HG02852 (cell line): ENCODE results near the gene EFNA1.
"Not testable (repeated sequence)": the region's sequence is repeated elsewhere in the genome, so short reads cannot be mapped to it uniquely, and the experiment has no call there.

Source experiments
- ATAC-seq: cut with Tn5 transposase; IDR thresholded peaks from one replicate; pipeline ENCODE4 v1.9.1; 2021; ENCODE audit warnings: mild to moderate bottlenecking, moderate library complexity; ENCODE audit not compliant: unreplicated experiment

Gene EFNA1

DNA sequence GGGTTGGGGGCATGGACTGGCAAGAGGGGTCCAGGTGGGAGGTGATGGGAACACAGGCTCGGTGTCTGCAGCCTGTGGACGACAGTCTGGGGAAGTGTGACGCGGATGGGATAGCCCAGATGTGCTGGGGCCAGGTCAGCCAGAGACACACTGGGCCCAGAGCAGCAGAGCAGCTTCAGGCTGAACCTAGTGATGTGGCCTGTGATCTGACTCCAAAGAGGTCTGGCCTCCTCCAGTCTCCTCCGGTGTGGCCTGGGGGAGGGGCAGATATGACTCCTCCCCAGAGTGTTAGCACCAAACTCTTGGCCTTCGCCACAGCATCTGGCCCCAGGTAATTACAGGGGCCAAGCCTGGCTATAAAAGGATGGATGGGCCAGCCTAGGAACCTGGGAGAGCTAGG is 35.5 kb upstream of the EFNA1 start:
- ATAC-seq = no peak

DNA sequence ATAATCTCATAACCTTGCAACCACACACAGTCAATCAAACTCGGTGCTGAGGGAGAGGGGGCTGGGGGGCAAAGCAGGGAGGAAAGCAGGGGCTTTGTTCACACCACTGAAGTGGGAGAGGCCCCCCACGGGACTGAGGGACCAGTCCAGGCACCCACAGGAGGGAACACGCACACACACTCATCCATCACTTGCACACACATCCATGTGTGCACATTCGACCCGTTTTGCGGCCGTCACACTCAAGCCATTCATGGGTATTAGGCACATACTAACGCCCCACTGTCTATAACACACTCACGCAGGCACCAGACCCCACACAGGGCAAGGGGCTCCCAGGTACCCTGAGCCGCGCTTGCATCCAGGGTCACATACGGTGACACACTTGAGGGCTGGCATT is 35.0 kb upstream of the EFNA1 start:
- ATAC-seq = no peak

DNA sequence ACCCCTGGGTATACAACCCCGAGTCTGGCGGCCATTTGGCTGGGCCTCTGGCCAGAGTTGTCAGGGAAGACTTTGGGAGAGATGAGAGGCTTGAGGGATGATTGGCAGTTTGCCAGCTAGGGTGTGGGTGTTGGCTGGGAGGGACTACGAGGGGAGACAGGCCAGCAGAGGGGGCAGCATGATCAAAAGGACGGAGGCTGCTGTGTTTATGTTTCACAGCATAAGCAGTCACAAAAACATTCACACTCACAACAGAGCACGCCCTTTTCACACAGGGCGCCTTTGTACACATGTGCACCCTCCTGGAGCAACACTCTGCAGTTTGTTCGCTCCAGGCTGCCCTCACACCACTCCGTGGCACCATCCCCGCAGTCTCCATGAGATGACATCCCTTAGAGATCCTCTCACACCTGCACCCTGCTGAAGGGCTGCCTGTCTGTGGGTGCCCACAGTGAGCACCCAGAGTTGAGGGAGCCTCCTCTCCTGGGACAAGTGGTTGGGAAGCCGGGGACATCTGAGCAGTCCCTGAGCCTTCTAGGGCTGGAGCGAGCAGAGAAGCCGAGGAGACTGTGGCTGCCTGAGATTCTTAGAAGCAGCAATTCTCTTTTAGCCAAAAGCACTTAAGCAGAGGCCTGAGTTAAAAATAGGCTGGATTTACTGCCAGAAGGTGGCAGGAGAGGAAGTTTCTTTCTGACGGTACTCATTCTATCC is 33.6 kb upstream of the EFNA1 start:
- no peak for ATAC-seq

DNA sequence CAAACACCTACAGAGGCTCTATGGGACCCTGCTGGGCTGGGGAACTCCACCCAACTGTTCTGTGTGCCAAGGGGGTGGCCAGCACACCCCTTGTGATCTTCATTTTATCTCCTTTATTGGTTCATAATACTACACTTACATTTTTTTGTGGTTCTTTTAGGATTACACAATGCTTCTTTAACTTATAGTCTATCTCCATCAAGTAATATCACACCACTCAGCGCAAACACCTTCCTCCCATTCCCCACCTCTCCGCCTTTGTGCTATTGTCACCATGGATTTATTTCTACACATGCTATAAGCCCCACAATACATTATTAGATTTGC is 33.1 kb upstream of the EFNA1 start:
- no peak for ATAC-seq

DNA sequence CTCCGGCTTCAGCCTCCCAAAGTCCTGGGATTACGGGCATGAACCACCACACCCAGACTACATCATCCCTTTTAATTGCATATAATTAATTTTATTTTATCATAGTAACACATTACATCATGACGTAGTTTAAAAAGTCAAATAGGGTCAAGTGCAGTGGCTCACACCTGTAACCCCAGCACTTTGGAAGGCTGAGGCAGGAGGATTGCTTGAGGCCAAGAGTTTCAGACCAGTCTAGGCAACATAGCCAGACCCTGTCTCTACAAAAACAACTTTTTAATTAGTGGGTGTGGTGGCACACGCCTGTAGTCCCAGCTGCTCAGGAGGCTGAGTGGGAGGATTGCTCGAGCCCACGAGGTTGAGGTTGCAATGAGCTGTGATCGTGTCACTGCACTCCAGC is 28.3 kb upstream of the EFNA1 start:
- ATAC-seq = no peak

DNA sequence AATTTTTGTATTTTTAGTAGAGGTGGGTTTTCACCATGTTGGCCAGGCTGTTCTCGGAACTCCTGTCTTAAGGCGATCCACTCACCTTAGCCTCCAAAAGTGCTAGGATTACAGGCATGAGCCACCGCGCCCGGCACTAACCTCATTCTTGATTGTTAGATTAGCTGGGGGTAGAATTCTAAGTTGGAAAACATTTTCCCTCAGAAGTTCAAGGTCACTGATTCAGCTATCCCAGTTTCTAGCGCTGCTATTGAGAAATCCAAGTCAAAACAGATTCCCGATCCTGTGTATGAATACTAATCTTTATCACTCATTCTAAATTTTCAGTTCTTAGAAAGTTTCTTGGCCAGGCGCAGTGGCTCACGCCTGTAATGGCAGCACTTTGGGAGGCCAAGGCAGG is 24.4 kb upstream of the EFNA1 start:
- no peak for ATAC-seq

DNA sequence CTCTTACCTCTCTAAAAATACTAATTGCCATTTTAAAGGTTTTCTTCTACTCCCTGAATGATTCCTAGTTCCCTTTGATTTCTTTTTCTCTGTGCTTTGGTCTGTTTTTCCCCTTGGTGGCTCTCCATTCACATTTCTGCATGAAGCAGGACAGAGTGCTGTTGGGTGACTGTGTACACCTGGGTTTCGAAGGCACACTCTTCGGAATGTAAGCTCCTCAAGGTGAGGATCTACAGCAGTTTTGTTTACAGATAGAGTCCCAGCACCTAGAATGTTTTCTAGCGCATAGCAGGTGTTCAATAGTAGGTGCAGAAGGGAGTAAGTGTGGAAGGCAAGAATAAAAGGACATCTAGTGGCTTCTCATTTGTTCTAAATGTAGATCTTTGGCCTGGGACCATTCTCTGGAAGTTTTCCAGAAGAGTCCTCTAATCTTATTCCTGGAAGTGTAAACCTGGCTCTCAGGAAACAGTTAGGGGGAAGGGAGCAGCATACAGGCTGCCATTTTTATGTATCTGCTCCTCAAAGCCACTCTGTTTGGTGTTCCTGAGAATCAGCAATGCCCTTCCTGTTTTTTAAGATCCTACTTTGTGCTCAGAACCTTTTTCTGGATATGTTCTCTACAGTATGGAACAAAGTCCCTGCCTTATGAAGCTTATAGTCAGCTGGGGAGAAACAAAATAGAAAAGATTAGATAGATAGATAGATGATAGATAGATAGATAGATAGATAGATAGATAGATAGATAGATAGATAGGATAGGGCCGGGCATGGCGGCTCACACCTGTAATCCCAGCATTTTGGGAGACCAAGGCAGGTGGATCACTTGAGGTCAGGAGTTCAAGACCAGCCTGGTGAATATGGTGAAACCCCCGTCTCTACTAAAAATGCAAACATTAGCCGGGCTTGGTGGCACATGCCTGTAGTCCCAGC is 22.8 kb upstream of the EFNA1 start:
- no peak for ATAC-seq

DNA sequence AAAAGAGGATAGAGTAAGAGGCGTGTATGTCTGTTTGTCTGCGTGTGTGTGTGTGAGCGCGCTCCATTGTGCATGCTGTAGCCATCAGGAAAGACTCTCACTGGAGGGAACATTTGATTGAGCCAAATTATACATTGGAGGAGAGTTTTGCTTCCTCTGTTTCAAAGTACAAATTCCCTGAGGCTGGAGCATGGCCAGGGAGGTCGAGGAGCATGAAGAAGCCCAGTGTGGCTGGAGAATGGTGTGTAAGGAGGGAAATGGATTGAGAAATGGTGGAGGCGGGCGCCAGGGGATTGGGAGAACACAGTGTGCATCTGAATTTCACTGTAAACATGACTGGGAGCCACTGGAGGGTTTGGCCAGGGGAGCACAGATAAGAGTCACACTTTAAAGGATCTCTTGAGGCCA is 22.1 kb upstream of the EFNA1 start:
- no peak for ATAC-seq

DNA sequence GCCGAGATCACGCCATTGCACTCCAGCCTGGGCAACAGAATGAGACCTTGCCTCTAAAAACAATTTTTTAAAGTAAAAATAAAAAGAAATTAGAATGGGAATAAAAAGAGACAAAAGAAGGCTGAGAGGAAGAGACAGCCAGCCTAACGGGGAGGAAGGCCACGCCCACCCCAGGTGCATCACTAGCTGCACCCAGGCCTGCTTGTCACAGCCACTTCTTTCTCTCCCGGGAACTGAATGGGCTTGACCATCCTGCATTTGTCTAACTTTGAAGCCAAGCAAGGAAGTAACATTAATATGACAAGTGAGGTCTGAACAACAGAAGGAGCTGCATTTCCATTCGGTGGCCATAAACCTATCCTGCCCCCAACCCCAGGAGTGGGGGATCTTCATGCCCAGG is 20.8 kb upstream of the EFNA1 start:
- no peak for ATAC-seq

DNA sequence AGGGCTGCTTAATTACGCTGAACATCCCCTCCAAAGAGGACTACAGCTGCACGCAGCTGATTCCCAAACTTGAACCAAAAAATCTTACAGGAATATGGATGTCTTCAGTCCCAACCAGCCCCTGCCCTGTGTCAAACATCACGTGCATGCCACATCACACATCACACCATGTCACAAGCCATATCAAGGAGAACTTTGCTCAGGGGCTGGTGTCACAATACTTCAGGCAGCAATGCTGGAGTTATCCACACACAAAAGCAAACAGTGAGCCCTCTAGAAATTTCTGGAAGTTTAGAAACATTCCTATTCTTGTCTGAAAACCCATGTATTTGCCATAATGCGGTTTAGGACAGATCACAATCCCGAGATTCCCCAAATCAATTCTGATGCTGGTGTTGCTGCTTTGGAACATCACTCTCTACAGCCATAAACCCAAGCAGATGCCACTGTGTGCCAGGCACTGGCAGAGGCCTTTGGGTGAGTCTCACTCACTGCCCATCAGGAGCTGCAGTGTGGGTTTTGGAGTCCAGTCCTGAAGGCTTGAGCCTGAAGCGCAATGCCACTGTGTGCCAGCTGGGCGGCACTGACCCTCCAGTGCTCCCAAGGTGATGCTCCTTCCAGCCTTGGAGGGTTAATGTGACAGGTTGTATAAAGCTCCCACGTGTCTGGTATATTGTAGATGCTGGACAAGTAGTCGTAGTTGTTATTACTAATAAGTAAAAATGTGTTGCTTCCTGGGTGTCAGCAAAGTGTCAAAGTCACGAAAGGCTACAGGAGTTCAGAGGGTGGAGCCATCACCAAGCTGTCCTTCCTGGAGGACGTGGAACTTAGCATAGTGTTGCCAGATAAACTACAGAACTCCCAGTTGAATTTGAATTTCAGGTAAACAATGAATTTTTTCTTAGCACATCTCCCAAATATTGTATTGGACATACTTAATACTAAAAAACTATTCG is 20.1 kb upstream of the EFNA1 start:
- ATAC-seq = no peak

DNA sequence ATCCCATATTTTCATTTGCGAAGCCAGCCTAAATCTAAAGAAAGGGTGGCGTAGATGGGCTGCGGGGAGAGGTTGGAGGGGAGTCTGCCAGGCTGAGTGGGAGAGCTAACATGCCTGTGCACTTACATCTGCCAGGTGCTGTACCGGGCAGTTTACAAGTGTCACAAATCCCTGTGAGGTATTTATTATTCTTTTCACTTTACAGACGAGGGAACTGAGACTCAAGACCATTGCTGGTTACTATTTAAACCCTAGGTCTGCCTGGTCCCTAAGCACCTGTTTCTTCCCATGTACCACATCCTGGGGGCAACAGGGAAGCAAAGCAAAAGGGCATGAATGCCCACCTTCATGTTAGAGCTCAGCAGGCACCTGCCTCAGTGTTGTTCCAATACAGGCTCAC is 19.4 kb upstream of the EFNA1 start:
- no peak for ATAC-seq

DNA sequence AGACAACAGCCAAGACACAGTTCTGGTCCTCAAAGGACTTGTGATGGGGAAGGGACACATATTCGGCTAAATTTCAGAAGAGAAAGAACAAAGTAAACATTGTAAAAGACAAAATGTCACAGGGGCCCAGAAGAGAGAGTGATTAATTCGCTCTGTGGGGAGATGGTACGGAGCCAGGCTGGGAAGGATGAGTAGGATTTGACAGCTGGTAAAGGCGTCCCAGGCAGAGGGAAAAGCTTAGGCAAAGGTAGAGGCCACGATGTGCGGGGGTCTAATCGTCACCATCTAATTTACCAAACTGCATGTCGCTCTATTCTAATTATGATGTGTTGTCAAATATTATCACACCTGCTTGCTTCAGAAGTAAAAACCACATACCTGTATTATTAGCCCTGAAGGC is 17.3 kb upstream of the EFNA1 start:
- no peak for ATAC-seq

DNA sequence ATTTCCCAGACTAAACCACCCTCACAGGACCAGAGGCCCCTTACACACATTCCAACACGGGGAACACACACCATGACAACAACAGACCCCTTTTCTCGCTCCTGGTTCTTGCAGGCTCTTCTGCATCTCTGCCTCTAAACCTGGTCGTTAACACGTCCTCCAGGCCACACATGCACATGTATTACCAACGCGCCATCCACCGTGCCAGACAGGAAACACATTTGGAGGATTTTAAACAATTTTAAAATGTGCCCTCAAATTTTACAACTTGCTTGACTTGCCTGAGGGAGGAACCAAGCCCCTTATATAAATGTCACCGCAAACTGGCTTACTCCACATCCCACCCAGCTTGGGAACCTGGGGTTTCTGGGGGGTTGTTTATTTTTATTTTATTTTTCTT is 16.9 kb upstream of the EFNA1 start:
- ATAC-seq = no peak

DNA sequence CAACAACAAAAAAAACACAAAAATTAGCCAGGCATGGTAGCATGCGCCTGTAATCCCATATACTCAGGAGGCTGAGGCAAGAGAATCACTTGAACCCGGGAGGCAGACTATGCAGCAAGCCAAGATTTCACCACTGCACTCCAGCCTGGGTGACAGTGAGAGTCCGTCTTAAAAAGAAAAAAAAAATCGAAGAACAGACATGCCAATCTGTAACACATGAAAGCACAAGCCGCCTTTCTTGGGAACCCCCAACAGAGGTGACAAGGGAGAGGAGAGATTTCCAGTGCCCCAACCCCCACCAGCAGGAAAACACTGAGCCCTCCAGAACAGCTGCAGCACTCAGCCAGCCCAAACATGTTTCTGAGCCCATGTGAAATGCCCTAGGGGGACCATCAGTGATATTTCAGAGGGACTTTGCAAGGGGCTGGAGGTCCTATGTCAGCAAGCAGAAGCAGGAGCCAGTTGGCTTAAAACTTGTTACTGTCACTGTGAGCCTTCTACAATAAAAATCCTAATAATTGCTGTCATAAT is 14.2 kb upstream of the EFNA1 start:
- no peak for ATAC-seq

DNA sequence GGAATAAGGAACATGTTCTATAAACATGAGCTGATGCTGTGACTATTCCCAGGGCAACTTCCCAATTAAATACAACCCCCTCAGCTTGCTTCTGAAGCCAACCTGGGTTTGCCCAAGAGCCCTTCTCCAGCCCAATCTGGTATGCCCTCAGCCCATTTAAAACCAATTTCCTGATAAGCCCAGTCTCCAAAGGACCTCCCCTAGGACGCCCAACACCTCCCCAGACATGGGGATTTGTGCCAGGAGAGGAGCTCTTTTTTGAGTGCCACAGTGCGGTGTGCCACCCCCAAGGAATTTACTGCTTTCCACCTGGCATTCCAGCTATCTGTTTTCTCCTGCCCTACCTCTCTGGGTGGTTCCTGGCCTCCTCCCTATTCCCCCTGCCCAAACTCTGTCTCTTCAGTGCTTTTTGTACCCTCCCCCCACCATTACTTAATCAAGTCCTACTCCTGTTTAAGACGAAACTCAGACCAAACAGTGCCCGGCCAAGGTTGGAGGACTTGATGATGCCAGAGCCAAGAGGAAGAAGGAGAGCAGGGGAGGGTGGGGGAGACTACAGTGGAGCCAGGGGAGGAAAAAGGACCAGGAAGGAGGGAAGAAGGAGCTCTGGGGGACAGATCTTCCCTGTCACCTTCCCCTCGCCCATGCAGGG is 11.4 kb upstream of the EFNA1 start:
- ATAC-seq = no peak

DNA sequence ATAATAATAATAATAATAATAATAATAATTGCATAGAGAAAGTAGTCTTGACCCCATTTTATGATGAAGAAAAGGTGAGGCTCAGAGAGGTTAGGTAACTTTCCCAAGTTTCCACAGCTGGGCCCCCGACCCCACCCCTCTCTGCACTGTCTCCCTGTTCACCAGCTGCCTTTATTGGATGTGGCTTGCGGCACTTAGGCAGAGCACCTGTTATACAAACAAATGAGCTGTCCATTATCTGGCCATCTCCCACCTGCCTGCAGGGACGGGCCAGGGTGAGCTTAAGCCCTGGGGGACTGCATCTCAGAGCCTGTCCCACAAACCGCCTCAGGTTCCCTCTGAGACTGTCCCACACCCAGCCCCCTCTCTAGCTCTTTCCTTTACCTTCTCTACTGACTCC is 10.1 kb upstream of the EFNA1 start:
- no peak for ATAC-seq

DNA sequence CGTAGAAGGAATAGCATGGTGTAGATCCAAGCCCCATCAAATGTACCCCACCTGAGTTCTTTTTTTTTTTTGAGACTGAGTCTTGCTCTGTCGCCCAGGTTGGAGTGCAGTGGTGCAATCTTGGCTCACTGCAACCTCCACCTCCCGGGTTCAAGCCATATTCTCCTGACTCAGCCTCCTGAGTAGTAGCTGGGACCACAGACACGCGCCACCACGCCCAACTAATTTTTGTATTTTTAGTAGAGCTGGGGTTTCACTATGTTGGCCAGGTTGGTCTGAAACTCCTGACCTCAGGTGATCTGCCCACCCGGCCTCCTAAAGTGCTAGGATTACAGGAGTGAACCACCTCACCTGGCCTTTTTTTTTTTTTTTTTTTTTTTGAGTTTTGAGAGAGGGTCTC is 9.6 kb upstream of the EFNA1 start:
- not testable (repeated sequence) for ATAC-seq

DNA sequence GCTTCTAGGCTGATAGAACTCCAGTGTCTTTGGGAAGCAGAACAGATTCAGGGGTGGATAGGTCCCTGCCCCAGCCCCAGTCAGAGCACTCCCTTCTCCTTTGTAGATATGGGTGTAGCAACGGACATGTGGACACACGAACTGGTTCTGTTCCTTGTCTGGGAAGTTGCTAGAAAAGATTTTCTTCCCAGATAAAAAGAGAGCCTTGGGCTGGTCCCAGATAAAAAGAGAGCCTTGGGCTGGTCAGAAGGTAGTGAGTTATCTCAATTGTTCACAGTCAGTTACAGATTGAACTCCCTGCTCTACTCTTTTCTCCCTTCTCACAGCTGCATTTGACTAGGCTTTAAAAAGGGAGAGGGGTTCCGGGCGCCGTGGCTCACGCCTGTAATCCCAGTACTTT is 7.4 kb upstream of the EFNA1 start:
- no peak for ATAC-seq

DNA sequence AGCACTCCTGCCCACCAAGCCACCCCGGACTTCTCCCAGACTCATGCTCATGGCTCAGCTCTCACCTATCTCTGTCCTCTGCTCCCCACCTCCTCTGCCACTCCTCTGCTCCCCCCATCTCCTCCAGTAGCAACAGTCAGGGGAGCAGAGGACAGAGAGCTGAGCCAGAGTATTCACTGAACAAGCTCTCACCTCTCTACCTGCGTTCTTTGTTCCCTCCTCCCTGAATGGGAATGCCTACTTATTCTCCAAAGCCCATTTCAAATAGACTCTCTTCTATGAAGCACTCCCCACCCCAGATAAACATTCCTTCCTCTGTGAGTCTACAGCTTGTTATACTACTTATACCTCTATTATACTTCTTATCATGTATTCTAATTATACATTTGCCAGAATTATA is 6.4 kb upstream of the EFNA1 start:
- no peak for ATAC-seq

DNA sequence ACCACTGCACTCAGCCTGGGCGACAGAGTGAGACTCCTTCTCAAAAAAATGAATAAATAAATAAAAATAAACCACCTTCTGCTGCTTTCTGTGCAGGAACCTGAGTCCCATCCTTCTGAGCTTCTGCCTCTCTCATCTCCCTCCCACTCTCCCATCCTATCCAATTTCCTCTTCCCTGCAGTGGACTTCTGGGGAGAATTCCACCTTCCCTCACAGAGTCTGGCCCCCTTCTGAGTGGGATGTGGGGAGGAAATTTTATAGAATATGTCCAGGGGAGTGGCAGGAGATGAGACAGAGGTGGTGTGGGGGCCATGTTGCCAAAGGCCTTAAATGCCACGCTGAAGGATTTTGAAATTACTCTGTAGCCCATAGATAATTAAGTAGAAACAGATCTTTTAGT is 5.4 kb upstream of the EFNA1 start:
- no peak for ATAC-seq

DNA sequence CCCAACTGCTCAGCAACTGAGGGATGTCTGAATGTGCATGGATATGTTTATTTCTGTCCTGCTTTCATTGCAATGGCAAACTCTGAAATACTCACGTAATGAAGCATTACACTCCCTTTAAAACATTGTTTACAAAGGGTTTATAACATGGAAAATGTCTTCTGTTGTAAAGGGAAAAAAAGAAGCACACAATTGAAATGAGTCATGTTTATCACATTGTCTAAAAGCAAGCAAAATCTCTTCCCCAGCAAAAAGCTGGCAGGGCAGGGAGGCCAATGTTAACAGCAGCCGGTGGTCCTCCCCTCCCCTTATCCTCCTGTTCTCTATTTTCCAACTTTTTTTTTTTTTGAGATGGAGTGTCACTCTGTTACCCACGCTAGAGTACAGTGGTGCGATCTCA is 3.9 kb upstream of the EFNA1 start:
- ATAC-seq = no peak
